Embryonic facial prominence (tissue), 1 donor: ENCODE measurements around the gene TP53BP2.
"Not testable (repeated sequence)": the region's sequence is repeated elsewhere in the genome, so short reads cannot be mapped to it uniquely, and the experiment has no call there.

ENCODE experiments used
- DNase-seq: peaks from one replicate; pipeline ENCODE4 v3.0.0-alpha.2; 2016; ENCODE audit errors: extremely low spot score

TP53BP2 gene

GRCh38 chr1:223740038-223740736 is 105.6 kb downstream of the TP53BP2 start:
- not testable (repeated sequence) for DNase-seq

- no peak for DNase-seq
Measured at GRCh38 chr1:223739366-223740037, 106.2 kb downstream of the TP53BP2 start.

- DNase-seq: no peak
Measured at GRCh38 chr1:223738465-223739365, 107.0 kb downstream of the TP53BP2 start.

- DNase-seq: no peak
Measured at GRCh38 chr1:223737342-223737741, 108.4 kb downstream of the TP53BP2 start.

- not testable (repeated sequence) for DNase-seq
Measured at GRCh38 chr1:223736638-223737037, 109.1 kb downstream of the TP53BP2 start.

GRCh38 chr1:223733898-223734852 is 111.6 kb downstream of the TP53BP2 start:
- DNase-seq: no peak

- no peak for DNase-seq
Measured at GRCh38 chr1:223732993-223733798, 112.6 kb downstream of the TP53BP2 start.

- no peak for DNase-seq
Measured at GRCh38 chr1:223731133-223731770, 114.5 kb downstream of the TP53BP2 start.

GRCh38 chr1:223730479-223731132 is 115.1 kb downstream of the TP53BP2 start:
- no peak for DNase-seq

- no peak for DNase-seq
Measured at GRCh38 chr1:223729906-223730305, 115.8 kb downstream of the TP53BP2 start.
